Fibroblast of upper back skin (primary cell): ENCODE measurements around the gene SUN2.
"Not testable (repeated sequence)": the region's sequence is repeated elsewhere in the genome, so short reads cannot be mapped to it uniquely, and the experiment has no call there.

Experiments
- DNase-seq: peaks from one replicate; pipeline ENCODE4 v3.0.0-alpha.2; 2013

Gene SUN2, protein sequence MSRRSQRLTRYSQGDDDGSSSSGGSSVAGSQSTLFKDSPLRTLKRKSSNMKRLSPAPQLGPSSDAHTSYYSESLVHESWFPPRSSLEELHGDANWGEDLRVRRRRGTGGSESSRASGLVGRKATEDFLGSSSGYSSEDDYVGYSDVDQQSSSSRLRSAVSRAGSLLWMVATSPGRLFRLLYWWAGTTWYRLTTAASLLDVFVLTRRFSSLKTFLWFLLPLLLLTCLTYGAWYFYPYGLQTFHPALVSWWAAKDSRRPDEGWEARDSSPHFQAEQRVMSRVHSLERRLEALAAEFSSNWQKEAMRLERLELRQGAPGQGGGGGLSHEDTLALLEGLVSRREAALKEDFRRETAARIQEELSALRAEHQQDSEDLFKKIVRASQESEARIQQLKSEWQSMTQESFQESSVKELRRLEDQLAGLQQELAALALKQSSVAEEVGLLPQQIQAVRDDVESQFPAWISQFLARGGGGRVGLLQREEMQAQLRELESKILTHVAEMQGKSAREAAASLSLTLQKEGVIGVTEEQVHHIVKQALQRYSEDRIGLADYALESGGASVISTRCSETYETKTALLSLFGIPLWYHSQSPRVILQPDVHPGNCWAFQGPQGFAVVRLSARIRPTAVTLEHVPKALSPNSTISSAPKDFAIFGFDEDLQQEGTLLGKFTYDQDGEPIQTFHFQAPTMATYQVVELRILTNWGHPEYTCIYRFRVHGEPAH

DNA sequence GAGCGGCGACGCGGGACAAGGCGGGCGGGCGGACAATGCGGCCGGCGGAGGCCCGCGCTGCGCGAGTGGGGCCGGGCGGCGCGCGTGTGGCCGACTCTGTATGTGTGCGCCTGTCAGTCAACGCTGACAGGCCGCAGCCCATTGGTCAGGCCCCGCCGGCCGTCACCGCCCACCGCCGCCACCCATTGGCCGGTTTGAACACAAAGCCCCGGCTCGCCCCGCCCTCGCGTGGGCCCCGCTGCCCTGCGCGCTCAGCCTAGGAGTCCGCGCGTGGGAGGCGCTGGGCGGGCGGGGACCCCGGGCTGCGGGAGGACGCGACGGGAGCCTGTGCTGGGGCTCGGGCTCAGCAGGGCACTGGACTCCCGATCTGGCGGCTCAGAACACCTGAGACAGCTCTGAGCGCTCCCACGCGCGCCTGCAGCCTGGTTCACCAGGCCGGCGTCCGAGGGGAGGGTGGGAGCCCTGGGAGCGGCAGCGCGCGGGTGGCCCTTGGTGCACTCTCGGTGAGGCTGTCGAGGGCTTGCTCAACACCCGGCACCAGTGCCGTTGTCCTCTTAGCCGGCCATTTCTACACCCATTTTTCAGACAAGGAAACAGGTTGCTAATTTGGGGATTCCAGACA is at the start of gene SUN2:
Gene SUN2, minus strand, starts transcription at position 88 of the 622 bp plus-strand sequence. CDS start 3,370 bp downstream, outside the sequence.
- peak; percentile 74 for DNase-seq

DNA sequence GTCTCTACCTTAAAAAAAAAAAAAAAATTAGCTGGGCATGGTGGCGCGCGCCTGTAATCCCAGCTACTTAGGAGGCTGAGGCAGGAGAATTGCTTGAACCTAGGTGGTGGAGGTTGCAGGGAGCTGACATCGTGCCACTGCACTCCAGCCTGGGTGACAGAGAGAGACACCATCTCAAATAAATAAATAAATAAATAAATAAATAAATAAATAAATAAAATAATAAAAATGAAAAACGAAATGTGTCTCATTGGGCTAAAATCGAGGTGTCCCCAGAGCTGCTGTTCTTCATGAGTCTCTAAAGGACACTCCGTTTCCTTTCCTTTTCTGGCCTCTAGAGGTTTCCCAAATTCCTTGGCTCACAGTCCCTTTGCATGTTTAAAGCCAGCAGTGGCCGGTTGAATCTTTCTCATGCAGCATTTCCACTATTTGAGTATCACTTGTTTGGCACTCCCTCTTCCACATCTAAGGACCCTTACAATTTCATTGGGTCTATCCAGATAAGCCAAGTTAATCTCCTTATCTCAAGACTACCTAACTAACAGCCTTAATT is 49.3 kb upstream of the SUN2 start:
- DNase-seq: not testable (repeated sequence)

DNA sequence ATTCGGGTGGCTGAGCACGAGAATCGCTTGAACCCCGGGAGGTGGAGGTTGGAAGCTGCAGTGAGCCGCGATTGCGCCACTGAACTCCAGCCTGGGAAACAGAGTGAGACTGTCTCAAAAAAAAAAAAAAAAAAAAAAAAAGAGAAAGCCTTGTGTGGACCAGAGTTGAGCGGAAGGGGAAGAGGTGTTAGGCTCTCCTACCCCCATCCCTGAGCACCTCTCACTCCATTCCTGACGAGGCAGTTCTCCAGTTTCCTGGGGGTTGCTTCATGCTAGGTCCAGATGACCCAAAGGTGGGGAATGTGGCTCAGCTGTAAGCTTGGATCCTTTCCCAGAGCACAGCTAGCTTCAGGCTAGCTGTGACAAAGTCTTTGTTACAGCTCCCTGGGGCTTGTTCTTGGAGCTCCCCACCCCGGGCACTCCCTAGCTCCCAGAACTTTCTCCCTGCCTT is 46.9 kb upstream of the SUN2 start:
- peak; percentile 97 for DNase-seq

DNA sequence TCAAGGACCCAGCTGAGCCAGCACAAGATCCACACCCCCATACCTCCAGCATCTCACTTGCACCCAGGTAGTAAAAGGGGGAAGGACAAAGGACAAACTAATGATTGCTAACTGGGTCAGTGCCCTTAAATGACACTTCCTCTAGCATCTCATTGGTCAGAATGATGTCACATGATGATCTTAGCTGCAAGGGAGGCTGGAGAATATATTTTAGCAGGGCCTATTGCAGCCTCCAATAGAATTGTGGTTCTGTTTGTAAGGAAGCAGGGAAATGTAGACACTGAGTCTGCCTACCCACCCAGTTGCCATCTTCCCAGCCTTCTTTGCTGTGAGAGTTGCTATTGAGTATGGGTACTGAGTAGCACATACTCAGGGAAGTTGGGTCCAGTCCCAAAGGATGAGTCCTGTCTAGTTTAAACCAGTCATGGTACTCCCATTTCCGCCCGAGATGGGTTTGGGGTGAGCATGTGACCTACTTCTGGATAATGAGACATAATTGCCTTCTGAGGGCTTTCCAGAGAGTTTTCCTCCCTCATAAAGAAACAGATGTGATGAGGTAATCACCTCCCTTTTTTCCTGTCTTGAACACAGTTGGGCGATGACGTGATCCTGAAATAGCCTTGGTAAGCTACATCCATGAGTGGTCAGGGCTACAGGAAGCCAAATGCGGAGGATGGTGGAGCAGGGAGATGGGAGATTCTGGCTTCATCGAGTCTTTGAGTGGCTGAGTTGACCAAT is 43.6 kb upstream of the SUN2 start:
- peak; percentile 38 for DNase-seq

DNA sequence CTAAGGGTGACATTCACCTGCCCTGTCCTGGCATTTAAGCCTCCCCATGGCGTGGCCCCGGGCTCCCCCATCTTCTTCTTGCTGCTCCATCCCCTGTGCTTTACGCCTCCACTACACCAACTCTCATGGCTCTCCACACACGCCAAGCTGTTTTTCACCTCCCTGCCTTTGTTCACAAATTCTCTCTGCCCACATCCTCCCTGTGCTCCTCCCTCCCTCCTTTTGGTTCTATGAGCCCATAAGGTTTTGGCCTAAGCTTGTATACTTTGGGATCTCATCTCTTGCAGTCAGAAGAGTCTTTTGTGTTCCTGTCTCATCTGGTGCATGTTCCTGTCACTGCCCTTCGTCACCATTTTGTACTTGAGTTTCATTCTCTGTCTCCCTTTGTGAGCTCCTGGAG is 42.7 kb upstream of the SUN2 start:
- DNase-seq: no peak

DNA sequence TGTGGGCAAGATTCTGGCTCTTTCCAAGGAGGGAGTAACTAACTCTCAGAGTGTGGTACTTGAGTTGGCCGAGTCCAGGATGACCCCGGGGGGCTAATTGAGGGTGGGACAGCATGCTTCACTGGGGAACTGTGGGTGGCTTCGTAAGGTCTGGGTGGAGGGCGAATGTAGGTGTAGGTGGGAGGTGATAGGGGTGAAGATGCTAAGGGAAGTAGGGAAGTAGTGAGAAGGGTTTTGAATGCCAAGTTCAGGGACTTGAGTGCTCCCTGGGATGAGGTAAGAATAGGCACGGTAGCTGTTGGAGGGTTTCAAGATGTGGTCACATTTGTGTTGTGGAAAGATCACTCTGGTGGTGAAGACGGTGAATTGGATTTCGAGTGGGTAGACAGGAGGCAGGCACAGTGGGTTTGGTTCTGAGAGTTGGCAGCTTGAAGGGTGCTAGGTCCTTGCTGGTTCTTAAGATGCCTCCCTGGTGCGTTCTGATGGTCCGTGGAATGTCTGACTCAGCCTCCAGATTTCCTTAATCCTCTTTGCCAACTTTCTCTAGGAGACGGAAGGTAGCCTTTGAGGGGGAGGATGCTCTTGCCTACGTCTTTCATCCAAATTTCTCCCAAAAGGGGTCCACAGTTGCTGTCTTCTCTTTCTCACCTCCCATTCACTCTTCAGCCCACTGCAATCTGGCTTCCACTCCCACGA is 40.6 kb upstream of the SUN2 start:
- no peak for DNase-seq

DNA sequence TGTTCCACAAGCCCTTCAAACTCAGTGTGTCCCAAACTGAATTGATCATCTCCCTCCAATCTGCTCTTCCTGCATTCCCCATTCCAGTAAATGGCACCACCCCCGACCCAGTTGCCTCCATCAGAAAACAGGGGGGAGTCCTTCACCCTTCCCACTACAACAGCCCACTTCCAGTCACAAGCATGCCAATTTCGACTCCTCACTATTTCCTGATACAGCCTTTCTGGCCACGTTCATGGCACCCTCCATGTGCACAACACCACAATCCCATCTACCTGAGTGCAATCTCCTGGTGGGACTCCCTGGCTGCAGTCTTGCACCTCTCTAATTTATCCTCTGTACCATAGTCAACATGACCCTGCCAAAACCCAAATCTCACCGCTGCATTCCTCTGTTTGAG is 39.8 kb upstream of the SUN2 start:
- DNase-seq: no peak

DNA sequence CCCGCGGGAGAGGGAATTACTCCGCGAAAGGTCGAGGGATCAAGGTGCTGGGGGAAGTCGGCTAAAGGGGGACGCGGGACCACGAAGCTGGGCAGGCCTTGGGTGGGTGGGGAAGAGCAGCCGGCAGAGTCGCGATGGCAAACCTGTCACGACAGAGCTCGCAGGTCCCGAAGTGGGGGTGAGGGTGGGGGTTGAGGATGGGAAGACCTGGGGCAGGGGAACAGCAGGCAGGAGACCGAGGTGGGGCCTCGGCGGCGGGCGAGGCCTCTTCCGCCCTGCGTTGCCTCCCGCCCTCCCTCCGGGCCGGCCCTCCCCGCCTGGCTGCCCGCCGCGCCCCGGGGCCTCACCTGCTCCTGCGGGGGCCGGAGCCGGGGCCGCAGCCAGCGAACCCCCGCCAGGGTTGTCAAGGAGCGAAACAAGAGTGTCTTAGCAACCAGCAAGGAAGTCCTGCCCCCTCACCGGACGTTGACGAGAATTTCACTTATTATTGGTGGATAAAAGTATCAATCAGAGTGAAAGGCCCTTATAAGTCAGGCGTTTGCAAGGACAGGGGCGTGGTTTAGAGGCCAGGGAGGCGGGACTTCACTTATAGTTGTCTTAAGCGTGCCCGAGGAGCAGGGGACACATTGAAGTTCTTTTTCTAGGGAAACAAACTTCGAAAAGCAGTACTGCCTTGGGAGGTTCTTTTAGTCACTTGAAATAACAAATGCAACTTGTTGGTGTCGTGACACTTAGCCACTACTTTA is 38.1 kb upstream of the SUN2 start, which contains the start of gene DNAL4:
Gene DNAL4, minus strand, starts transcription at position 423 of the 746 bp plus-strand sequence. CDS start 11,412 bp downstream, outside the sequence.
- DNase-seq: peak; percentile 99

DNA sequence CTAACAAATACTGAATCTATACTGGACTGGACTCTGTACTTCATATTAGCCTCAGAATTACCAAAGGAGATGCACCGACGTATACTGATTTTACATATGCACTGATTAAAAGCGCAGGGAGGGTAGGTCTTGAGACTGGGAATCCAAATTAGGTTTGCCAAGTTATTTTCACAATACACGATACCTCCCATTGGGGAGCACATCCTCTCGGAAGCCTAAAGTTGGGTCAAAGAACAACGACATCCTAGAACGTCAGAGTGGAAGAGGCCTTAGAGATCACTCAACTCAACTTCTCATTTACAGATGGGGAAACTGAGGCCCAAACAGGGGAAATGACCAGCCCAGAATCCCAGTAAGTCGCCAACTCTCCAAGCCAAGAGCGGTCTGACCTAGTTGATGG is 37.5 kb upstream of the SUN2 start:
- DNase-seq: no peak

DNA sequence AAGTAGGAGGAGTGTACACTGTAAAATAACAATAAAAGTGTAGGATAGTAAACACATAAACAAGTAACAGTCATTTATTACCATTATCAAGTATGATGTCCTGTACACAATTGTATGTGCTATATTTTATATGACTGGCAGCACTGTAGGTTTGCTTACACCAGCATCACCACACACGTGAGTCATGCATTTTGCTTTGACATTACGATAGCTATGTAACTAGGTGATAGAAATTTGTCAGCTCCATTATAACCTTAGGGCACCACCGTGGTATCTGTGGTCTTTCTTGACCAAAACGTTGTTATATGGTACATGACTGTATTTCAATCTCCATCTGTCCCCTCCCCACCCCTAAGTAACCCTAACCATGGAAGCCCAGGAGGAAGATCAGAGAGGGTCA is 37.0 kb upstream of the SUN2 start:
- DNase-seq: no peak

DNA sequence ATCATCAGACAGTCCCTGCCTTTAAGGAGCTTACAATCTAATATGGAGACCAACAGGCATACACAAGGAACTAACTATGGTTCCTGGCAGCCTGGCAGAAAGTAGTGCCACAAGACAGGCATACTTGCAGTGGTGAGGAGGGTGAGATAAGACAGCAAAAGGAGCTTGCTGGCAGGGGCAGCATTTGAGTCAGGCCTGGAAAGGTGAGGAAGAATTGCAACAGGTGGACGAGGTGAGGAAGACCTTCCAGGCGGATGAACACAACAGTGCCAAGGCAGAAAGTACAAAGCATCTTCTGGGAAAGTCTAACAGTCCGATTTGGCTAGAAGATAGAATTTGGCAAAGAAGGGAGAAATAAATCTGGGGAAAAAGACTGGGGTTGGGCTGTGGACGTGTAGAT is 33.8 kb upstream of the SUN2 start:
- no peak for DNase-seq

DNA sequence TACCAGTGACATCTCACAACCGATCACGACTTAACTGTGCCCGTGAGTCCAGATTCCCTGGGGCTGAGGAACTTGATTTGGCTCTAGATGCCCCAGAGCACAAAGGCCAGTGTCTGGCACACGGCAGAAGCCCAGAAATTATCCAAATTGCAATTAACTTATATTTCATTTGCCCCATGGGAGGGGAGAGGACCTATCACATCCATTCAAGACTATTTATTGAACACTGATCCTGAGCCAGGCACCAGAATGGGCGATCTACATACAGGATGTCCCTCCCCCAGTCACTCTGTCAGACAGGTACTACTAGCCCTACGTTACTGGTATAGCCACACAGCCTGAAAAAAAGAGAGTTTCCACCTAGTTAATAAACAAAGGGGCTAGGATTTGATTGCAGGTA is 33.0 kb upstream of the SUN2 start:
- no peak for DNase-seq

DNA sequence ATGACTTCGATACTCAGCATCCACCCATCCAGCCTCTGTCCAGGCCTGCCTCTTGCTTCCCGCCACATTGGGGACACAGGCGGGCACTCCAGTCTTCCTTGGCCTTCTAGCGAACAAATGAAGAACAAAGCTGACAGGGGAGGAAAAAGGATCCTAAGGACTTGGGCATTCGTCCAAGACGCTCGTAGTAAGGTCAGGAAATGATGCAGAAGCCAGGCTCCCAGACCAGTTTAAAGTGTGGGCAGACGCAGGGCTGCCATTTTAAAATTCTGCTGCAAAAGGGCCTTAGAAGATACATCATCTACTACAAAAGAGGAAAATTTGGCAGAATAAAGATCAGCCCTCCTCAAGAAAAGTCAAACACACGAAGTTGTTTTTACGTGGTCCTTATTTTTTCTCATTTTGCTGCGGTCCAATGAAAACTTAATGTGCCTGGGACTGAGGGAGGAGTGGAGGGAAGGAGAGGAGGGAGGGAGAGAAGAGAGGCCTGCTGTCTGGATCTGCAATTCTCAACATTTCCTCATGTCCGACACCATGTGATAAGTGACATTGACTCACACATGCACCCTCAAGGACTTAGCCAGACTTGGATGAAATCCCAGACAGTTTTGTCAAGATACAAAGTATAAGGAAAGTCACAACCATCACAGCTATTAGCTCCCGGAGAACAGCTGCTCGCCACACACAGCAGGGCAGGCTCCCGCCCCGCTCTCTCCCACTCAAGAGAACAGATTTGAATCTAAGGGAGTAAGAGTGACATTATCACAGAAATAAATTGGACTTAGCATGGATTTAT is 32.4 kb upstream of the SUN2 start:
- peak; percentile 93 for DNase-seq

DNA sequence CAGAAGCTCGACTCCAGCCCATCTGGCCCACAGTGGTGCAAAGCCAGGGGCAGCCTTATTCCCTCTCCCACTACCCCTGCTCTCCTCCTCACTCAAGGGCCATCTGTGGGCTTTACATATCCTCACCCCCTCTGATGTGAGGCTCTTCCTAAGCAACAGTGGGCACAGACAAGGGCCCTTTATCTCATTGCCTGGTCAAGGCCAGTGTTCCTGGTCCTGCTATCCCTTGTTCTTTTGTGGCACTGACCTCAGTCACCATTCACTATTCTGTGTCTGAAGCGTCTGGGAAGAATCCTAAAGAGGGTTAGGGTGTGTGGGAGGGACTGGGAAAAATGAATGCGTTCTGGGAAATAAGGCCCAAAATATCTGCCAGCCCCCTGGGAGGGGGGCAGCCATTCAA is 30.8 kb upstream of the SUN2 start:
- DNase-seq: no peak

DNA sequence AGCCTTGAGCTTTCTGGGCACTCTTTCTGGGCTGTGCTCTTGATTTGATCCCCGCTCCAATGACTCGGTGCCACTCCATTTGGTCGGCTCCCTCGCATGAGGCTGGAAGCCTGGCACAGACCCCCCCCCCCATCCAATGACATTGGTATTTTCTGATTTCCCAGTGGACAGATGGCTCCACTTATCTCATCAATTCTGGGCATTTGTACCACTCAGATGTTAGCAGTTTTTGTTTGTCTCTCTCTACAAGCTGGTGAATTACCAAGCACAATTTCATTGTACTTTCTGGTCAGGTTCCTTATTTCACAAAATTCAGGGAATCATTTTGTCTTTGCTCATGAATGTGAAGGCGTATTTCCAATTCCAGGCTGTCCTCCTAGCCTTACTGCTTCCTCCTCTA is 29.1 kb upstream of the SUN2 start:
- no peak for DNase-seq

DNA sequence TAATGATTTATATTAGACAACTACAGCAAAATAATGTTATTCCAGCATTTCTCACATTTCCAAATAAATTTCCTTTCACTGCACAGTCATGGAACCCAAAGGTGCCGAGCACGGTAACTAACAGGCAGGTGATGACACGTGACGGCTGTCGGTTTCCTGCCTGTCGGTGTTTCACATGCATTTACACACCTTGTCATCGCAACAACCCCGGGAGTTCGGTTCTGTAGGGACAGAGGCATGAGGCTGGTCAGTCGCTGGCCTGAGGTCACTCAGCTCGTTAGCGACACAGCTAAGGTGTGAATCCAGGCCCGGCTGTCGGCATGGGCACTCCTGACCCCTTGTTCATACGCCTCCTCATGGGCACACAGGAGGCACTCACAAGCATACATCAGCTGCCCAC is 28.2 kb upstream of the SUN2 start:
- no peak for DNase-seq

DNA sequence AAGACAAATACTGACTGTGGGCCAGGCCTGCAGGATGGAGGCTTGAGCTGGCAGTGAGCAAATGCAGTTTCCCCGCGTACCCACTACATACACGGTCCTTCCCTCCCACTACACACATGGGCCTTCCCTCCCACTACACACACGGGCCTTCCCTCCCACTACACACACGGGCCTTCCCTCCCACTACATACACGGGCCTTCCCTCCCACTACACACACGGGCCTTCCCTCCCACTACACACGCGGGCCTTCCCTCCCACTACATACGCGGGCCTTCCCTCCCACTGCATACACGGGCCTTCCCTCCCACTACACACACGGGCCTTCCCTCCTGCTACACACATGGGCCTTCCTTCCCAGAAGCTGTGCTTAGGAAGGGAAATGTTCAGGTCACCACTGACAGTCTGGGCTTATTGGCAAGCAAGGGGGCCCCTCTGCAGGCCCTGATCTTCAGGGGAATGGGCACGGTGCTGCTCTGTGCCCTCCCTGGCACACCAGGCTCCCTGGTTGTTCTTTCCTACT is 27.4 kb upstream of the SUN2 start:
- DNase-seq: no peak

DNA sequence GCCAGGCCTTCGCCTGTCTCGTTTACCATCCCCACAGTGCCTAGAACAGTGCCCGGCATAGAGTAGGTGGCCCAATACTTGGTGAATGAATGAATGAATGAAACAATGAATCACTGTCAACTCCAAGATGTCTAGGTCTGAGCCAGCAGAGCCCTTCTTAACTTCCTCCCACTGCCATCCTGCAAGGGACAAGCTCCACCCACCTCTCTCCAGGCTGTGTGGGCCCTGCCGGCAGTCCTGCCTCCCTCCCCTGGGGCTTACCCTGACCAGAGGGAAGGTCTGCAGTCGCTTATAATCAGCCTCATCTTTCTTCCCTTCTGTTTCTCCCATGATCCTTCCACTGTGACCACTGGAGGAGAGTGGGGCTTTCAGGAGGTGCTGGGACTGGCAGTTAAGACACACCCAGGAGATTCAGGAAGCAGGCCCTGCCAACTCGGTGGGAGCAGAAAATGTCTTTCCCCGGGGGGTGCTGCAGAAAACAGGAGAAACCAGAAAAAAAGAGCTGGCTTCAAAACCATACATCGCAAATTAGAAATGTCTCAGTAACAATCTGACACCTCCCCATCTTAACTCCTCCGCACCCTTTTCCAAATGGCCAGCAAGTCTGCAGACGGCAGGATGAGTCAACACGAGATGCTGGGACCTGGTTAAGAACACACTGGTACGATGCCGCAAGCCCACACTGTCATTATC is 26.8 kb upstream of the SUN2 start:
- peak; percentile 57 for DNase-seq

DNA sequence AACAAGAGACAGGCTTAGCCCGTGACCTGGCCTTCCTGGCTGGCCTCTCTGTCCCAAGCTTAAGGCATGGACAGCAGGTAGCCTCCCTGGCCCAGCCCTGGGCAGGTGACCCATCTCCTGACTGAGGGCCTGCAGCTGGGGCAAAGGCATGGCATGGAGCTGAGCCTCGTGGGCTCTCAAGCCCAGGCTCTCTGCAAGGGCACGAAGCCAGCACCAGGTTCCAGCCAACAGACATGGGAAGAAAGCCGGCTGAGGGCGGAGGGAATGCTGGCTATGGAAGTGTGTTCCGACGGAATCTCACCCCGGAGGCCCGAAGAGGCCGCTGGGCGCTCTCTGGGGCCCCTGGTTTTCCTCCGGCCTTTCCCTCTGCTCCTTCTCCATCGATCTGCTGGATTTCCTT is 25.2 kb upstream of the SUN2 start:
- DNase-seq: no peak
